Osteoblast (primary cell): ENCODE results near the gene KLHL11. TPM values are rescaled to one million over a fixed set of nuclear protein-coding genes. Genes with fewer than 3 reads are reported as not detected.
A peak's percentile ranks its signal among the peaks of the same experiment; 100 is the strongest.
"Not testable (repeated sequence)": the region's sequence is repeated elsewhere in the genome, so short reads cannot be mapped to it uniquely, and the experiment has no call there.

Experiments used
- DNase-seq: peaks from one replicate; pipeline ENCODE4 v3.0.0; 2011; ENCODE audit warnings: low spot score, mixed read lengths; ENCODE audit not compliant: insufficient read length; ENCODE audit errors: missing footprints
- H2AFZ ChIP-seq: 2 replicates; pipeline ENCODE4 v1.6.0; 2011; ENCODE audit warnings: mild to moderate bottlenecking, low read length
- H3K27ac ChIP-seq: 2 replicates; pipeline ENCODE4 v1.5.1; 2011; ENCODE audit warnings: mild to moderate bottlenecking, low read depth, low read length, moderate library complexity
- H3K27me3 ChIP-seq: 2 replicates; pipeline ENCODE4 v1.6.0; 2012; ENCODE audit warnings: mild to moderate bottlenecking, control low read depth, inconsistent platforms, low read length, moderate library complexity; ENCODE audit not compliant: insufficient read depth
- H3K36me3 ChIP-seq: 2 replicates; pipeline ENCODE4 v1.5.1; 2011; ENCODE audit warnings: mild to moderate bottlenecking, low read length, control low read depth, moderate library complexity; ENCODE audit not compliant: insufficient read depth
- H3K4me1 ChIP-seq: 2 replicates; pipeline ENCODE4 v1.5.1; 2011; ENCODE audit warnings: mild to moderate bottlenecking, low read length, control low read depth, moderate library complexity; ENCODE audit not compliant: insufficient read depth
- H3K4me2 ChIP-seq: 2 replicates; pipeline ENCODE4 v1.6.0; 2011; ENCODE audit warnings: mild to moderate bottlenecking, low read length; ENCODE audit not compliant: insufficient read depth
- H3K4me3 ChIP-seq: fragments of 200-600 bp; sonication (generic); 3 replicates; pipeline ENCODE4 v1.5.1; 2012; ENCODE audit warnings: mild to moderate bottlenecking, low read length, inconsistent platforms; ENCODE audit not compliant: insufficient read depth
- H3K79me2 ChIP-seq: 2 replicates; pipeline ENCODE4 v1.6.0; 2012; ENCODE audit warnings: mild to moderate bottlenecking, low read length, control low read depth, inconsistent platforms; ENCODE audit not compliant: insufficient read depth
- H3K9me3 ChIP-seq: 2 replicates; pipeline ENCODE4 v1.5.1; 2011; ENCODE audit warnings: low read depth, low read length, control low read depth
- H4K20me1 ChIP-seq: 2 replicates; pipeline ENCODE4 v1.6.0; 2012; ENCODE audit warnings: mild to moderate bottlenecking, low read length, control low read depth; ENCODE audit not compliant: insufficient read depth
- total RNA-seq: library from RNA; depleted of rRNA; stranded (reverse); fragments of >200 nt; gene quantifications from 2 replicates; pipeline ENCODE4 v1.2.3, GENCODE V29; 2012
- TF ChIP-seq, protein P1 (sequence below): IDR thresholded peaks from 2 replicates; pipeline ENCODE4 v1.5.1; 2011; ENCODE audit warnings: mild to moderate bottlenecking, low read depth, low read length, moderate library complexity; ENCODE audit errors: extremely low read depth

The KLHL11 gene
- total RNA-seq, 1 donor: 34.7 TPM

DNA sequence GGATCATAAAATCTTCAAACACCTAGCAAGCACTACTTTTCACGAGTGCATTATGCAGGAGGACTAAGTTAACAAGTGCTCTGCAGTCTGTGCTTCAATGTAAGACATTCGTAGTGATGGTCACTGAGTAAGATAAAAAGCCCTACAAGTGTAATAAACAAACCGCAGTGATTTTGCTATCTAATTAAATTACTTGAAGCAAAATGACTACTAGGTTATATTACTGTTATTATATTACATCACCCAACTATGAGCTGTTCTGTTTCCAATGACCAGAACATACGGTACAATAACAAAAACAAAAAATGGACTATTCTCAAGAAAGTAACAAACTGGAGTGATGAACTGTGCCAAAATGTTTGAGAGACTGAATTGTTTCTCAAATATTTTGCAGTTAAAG is 16.4 kb downstream of the KLHL11 start:
- no peak for DNase-seq
- Histone ChIP-seq H3K4me3 (no peak overlapping the region), H4K20me1 (peaks cover 21% of the 10 kb centered on the region), H3K27me3 (no peaks in the 10 kb centered on the region), H3K4me2 (no peak overlapping the region), H3K4me1 (peaks cover 9% of the 10 kb centered on the region), H2AFZ (no peak overlapping the region), H3K9me3 (no peaks in the 10 kb centered on the region), H3K36me3 (peaks cover 5% of the 10 kb centered on the region), H3K79me2 (peaks cover 37% of the 10 kb centered on the region), H3K27ac (no peak overlapping the region)
- TF ChIP-seq, protein P1, sequence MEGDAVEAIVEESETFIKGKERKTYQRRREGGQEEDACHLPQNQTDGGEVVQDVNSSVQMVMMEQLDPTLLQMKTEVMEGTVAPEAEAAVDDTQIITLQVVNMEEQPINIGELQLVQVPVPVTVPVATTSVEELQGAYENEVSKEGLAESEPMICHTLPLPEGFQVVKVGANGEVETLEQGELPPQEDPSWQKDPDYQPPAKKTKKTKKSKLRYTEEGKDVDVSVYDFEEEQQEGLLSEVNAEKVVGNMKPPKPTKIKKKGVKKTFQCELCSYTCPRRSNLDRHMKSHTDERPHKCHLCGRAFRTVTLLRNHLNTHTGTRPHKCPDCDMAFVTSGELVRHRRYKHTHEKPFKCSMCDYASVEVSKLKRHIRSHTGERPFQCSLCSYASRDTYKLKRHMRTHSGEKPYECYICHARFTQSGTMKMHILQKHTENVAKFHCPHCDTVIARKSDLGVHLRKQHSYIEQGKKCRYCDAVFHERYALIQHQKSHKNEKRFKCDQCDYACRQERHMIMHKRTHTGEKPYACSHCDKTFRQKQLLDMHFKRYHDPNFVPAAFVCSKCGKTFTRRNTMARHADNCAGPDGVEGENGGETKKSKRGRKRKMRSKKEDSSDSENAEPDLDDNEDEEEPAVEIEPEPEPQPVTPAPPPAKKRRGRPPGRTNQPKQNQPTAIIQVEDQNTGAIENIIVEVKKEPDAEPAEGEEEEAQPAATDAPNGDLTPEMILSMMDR: no peak

DNA sequence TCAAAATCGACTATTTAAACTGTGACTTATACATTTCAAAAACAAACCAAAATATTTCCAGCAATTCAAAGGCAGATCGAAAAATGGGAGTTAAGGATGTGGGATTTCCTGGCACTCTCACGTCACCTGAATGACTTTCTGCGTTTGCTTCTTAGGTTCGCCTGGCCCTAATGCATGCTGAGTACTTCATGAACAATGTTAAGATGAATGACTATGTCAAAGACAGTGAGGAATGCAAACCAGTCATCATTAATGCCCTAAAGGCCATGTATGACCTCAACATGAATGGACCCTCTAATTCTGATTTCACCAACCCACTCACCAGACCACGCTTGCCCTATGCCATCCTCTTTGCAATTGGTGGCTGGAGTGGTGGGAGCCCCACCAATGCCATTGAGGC is 20.3 kb downstream of the KLHL11 start:
- no peak overlapping the region for H3K4me2 ChIP-seq
- TF ChIP-seq, protein P1: no peak
- H3K27me3 ChIP-seq: no peaks in the 10 kb centered on the region
- H3K4me1 ChIP-seq: peaks cover 9% of the 10 kb centered on the region
- no peak overlapping the region for H3K4me3 ChIP-seq
- peaks cover 13% of the 10 kb centered on the region for H4K20me1 ChIP-seq
- no peak overlapping the region for H3K27ac ChIP-seq
- no peaks in the 10 kb centered on the region for H3K9me3 ChIP-seq
- no peak overlapping the region for H2AFZ ChIP-seq
- H3K79me2 ChIP-seq: peaks cover 4% of the 10 kb centered on the region
- no peak for DNase-seq
- no peaks in the 10 kb centered on the region for H3K36me3 ChIP-seq

DNA sequence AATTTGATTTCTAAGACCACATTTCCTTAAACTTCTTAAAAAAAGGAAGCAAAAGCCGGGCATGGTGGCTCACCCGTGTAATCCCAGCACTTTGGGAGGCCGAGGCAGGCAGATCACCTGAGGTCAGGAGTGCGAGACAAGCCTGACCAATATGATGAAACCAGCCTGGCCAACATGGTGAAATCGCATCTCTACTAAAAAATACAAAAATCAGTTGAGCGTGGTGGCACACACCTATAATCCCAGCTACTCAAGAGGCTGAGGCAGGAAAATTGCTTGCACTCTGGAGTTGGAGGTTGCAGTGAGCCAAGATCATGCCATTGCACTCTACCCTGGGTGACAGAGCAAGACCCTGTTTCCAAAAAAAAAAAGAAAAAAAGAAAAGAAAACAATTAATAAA is 24.4 kb downstream of the KLHL11 start:
- H3K9me3 ChIP-seq, H3K4me1 ChIP-seq: not testable (repeated sequence)

DNA sequence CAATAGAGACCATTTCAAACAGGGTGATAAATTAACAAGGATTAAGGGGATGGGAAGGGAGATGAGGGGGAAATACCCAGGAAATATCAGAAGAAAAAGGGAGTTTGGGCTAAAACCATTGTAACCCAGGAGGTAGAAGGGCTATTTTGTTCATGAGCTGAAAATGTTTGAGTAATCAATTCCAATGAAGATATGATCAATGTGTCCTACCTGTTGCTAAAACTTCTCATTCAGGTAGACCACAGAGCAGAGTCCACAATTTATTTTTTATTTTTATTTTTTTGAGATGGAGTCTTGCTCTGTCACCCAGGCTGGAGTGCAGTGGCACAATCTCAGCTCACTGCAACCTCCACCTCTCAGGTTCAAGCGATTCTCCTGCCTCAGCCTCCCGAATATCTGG is 25.8 kb downstream of the KLHL11 start:
- H3K4me3 ChIP-seq, H3K27ac ChIP-seq, H2AFZ ChIP-seq, H3K79me2 ChIP-seq, H4K20me1 ChIP-seq, H3K4me2 ChIP-seq, DNase-seq, H3K27me3 ChIP-seq, H3K36me3 ChIP-seq, H3K9me3 ChIP-seq: not testable (repeated sequence)
- H3K4me1 ChIP-seq: peaks cover 11% of the 10 kb centered on the region

More for the DNA sequence above, 24.4 kb downstream of the KLHL11 start:
- H3K79me2 ChIP-seq, H3K36me3 ChIP-seq, H4K20me1 ChIP-seq, DNase-seq, H3K4me2 ChIP-seq, H3K4me3 ChIP-seq, H2AFZ ChIP-seq, H3K27ac ChIP-seq, H3K27me3 ChIP-seq: not testable (repeated sequence)

DNA sequence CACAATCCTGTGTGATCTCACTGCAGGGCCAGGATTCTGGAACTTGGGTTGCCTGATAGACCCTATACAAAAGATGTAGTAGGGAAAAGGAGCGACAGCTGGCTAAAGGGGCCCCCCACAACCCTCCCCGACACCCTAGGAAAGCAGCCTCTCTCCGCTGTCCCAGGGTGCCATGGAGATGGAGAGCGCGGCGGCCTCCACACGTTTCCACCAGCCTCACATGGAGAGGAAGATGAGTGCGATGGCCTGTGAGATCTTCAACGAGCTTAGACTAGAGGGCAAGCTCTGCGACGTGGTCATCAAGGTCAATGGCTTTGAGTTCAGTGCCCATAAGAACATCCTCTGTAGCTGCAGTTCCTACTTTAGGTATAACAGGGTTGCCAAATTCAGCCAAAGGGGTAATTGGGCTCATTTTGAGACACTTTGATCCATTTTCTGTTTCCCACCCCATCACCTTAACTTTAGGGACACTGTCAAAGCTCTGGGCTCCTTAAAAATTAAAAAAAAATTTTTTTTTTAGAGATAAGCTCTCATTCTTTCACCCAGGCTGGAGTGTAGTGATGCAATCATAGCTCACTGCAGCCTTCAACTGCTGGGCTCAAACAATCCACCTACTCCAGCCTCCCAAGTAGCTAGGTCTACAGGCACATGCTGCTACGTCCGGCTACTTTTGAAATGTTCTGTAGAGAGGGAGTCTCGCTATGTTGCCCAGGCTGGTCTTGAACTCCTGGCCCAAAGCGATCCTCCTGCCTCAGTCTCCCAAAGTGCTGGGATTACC is 27.3 kb downstream of the KLHL11 start, which contains the start of gene KLHL10:
Gene KLHL10 (plus strand): TSS at position 65 of the 778 bp plus-strand sequence. CDS start 108 bp downstream, at position 173.
- Histone ChIP-seq H3K4me1 (peaks cover 11% of the 10 kb centered on the region), H3K27me3 (no peaks in the 10 kb centered on the region), H3K36me3 (peaks cover 7% of the 10 kb centered on the region), H3K9me3 (no peaks in the 10 kb centered on the region), H3K4me2 (peak within 1 kb of the TSS; percentile 79), H2AFZ (peak within 1 kb of the TSS; percentile 73), H3K4me3 (peak within 1 kb of the TSS; percentile 90), H3K79me2 (peaks cover 7% of the 10 kb centered on the region), H3K27ac (no peak within 1 kb of the TSS), H4K20me1 (no peaks in the 10 kb centered on the region)
- TF ChIP-seq, protein P1: no peak
- no peak for DNase-seq
